IMR-90 (cell line): Measurements from ENCODE around the gene OR2B6.

Experiments used
- BHLHE40 ChIP-seq: fragments of 150-350 bp; IDR thresholded peaks from 2 replicates; pipeline ENCODE4 v1.6.1; 2016; ENCODE audit warnings: mild to moderate bottlenecking, low read depth, low read length
- CEBPB ChIP-seq: IDR thresholded peaks from 2 replicates; pipeline ENCODE4 v1.6.1; 2012; ENCODE audit warnings: low read depth, low read length, improper control_type of control experiment
- MAFK ChIP-seq: IDR thresholded peaks from 2 replicates; pipeline ENCODE4 v1.6.1; 2012; ENCODE audit warnings: low read depth, low read length, improper control_type of control experiment
- NFE2L2 ChIP-seq: fragments of 150-350 bp; IDR thresholded peaks from 2 replicates; pipeline ENCODE4 v1.6.1; 2016; ENCODE audit warnings: low read depth, mild to moderate bottlenecking, low read length
- POLR2A ChIP-seq: IDR thresholded peaks from 2 replicates; pipeline ENCODE4 v1.6.1; 2012; ENCODE audit warnings: mild to moderate bottlenecking, low read depth, low read length
- TF ChIP-seq, protein P1 (sequence below): conservative IDR thresholded peaks from 2 replicates; pipeline ENCODE4 v1.5.1; 2012; ENCODE audit warnings: mild to moderate bottlenecking, low read depth, low read length, improper control_type of control experiment
- TF ChIP-seq, protein P2 (sequence below): fragments of 150-350 bp; IDR thresholded peaks from 2 replicates; pipeline ENCODE4 v1.6.1; 2017; ENCODE audit warnings: mild to moderate bottlenecking, antibody characterized with exemption, low read length, low read depth

DNA sequence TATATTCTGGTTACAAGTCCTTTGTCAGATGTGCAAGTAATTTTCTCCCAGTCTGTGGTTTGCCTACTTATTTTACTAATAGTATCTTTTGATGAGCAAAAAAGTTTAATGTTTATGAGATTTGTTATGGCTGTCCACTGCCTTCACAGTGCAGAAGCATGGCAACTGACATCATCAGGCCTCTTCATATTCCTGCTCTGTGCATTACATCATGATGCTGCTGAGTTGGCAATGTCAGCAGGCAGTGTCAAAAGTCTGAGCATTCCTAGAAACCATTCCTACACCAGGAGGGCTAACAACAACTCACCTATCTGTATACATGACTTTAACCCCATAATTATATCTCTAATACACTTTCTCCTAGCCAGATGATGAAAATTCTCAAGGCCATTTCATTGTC, 34.1 kb upstream of the OR2B6 start:
- TF ChIP-seq, protein P1, sequence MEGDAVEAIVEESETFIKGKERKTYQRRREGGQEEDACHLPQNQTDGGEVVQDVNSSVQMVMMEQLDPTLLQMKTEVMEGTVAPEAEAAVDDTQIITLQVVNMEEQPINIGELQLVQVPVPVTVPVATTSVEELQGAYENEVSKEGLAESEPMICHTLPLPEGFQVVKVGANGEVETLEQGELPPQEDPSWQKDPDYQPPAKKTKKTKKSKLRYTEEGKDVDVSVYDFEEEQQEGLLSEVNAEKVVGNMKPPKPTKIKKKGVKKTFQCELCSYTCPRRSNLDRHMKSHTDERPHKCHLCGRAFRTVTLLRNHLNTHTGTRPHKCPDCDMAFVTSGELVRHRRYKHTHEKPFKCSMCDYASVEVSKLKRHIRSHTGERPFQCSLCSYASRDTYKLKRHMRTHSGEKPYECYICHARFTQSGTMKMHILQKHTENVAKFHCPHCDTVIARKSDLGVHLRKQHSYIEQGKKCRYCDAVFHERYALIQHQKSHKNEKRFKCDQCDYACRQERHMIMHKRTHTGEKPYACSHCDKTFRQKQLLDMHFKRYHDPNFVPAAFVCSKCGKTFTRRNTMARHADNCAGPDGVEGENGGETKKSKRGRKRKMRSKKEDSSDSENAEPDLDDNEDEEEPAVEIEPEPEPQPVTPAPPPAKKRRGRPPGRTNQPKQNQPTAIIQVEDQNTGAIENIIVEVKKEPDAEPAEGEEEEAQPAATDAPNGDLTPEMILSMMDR = no peak
- no peak for TF ChIP-seq NFE2L2
- TF ChIP-seq MAFK = no peak
- TF ChIP-seq POLR2A = no peak
- no peak for TF ChIP-seq CEBPB
- TF ChIP-seq, protein P2, sequence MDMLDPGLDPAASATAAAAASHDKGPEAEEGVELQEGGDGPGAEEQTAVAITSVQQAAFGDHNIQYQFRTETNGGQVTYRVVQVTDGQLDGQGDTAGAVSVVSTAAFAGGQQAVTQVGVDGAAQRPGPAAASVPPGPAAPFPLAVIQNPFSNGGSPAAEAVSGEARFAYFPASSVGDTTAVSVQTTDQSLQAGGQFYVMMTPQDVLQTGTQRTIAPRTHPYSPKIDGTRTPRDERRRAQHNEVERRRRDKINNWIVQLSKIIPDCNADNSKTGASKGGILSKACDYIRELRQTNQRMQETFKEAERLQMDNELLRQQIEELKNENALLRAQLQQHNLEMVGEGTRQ = no peak
- no peak for TF ChIP-seq BHLHE40
